ENCODE measurements around the gene PBRM1. TPM values are rescaled to one million over a fixed set of nuclear protein-coding genes. Genes with fewer than 3 reads are reported as not detected.

The PBRM1 gene
- total RNA-seq, 4 donors from 2014 or later = 22.5 to 152 (median 56.6) TPM

DNA sequence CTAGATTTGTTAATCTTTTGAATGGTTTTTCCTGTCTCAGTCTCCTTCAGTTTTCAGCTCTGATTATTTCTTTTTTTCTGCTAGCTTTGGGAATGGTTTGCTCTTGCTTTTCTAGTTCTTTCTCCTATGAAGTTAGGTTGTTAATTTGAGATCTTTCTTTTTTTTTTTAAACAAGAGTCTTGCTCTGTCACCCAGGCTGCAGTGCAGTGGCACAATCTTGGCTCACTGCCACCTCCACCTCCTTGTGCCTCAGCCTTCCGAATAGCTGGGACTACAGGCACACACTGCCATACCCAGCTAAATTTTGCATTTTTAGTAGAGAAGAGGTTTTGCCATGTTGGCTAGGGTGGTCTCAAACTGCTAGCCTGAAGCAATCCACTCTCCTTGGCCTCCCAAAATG, 92.6 kb downstream of the PBRM1 start:
- no peak overlapping the region for H3K27ac ChIP-seq
- no peaks in the 10 kb centered on the region for H3K27me3 ChIP-seq
- intact Hi-C loops (cut with DNase I; ENCODE audit: low total_unique reads) = no loop called here
- no peaks in the 10 kb centered on the region for H3K9me3 ChIP-seq
- no peak overlapping the region for H3K4me3 ChIP-seq
- no peaks in the 10 kb centered on the region for H3K36me3 ChIP-seq
- DNase-seq = no peak
- H3K4me1 ChIP-seq = no peaks in the 10 kb centered on the region
- TF ChIP-seq CTCF (IDR thresholded peaks at IDR 0.05) (no peak), POLR2A (IDR thresholded peaks at IDR 0.05) (no peak)

- Histone ChIP-seq H3K4me3 (no peak overlapping the region), H3K4me1 (no peaks in the 10 kb centered on the region), H3K9me3 (no peaks in the 10 kb centered on the region), H3K27me3 (no peaks in the 10 kb centered on the region), H3K27ac (no peak overlapping the region), H3K36me3 (no peaks in the 10 kb centered on the region)
- no peak for TF ChIP-seq CTCF (IDR thresholded peaks at IDR 0.05)
- DNase-seq = no peak
- intact Hi-C loops (cut with DNase I; ENCODE audit: low total_unique reads) = no loop called here
Measured at GRCh38 chr3:52574056-52574965, 111.4 kb downstream of the PBRM1 start.

DNA sequence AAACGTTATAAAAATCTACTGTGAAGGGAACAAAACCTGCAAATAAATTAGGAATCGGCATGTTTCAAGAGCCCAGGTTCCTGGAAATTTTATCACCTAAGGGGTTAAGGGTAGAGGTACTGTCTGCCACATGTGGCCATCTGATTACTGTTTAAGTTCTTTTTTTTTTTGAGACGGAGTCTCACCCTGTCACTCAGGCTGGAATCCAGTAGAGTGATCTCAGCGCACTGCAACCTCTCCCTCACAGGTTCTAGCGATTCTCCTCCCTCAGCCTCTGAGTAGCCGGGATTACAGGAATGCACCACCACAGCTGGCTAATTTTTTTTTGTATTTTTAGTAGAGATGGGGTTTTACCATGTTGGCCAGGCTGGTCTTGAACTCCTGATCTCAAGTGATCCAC, 113.5 kb downstream of the PBRM1 start:
- no peak for DNase-seq
- H3K27me3 ChIP-seq = no peaks in the 10 kb centered on the region
- H3K27ac ChIP-seq = no peak overlapping the region
- H3K36me3 ChIP-seq = no peaks in the 10 kb centered on the region
- intact Hi-C loops (cut with DNase I; ENCODE audit: low total_unique reads) = no loop called here
- no peaks in the 10 kb centered on the region for H3K4me1 ChIP-seq
- H3K9me3 ChIP-seq = no peaks in the 10 kb centered on the region
- no peak for TF ChIP-seq CTCF (IDR thresholded peaks at IDR 0.05)
- no peak for TF ChIP-seq POLR2A (IDR thresholded peaks at IDR 0.05)
- H3K4me3 ChIP-seq = no peak overlapping the region

DNA sequence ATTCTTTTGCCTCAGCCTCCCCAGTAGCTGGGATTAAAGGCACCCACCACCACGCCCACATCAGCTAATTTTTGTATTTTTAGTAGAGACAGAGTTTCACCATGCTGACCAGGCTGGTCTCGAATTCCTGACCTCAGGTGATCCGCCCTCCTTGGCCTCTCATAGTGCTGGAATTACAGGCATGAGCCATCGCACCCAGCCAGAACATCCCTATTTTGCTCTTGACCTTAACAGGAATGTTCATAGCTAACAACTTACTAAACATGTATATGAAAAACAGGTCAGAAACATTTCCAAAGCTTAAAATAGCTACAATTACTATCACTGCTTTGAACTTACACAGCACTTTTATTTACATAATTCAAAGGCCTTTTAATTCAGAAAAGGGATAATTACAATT, 115.6 kb downstream of the PBRM1 start:
- Histone ChIP-seq H3K4me3 (no peak overlapping the region), H3K27me3 (no peaks in the 10 kb centered on the region), H3K4me1 (no peaks in the 10 kb centered on the region), H3K36me3 (no peaks in the 10 kb centered on the region), H3K9me3 (no peaks in the 10 kb centered on the region), H3K27ac (no peak overlapping the region)
- intact Hi-C loops (cut with DNase I; ENCODE audit: low total_unique reads) = no loop called here
- DNase-seq = no peak
- TF ChIP-seq CTCF (IDR thresholded peaks at IDR 0.05) (no peak), POLR2A (IDR thresholded peaks at IDR 0.05) (no peak)

GRCh38 chr3:52568069-52568468, 117.6 kb downstream of the PBRM1 start:
- DNase-seq = no peak
- Histone ChIP-seq H3K27ac (no peak overlapping the region), H3K9me3 (no peaks in the 10 kb centered on the region), H3K4me1 (no peaks in the 10 kb centered on the region), H3K27me3 (no peaks in the 10 kb centered on the region), H3K36me3 (no peaks in the 10 kb centered on the region), H3K4me3 (no peak overlapping the region)
- intact Hi-C loops (cut with DNase I; ENCODE audit: low total_unique reads) = no loop called here
- no peak for TF ChIP-seq POLR2A (IDR thresholded peaks at IDR 0.05)
- no peak for TF ChIP-seq CTCF (IDR thresholded peaks at IDR 0.05)
